Measurements from ENCODE around the gene DPP6.

DPP6 gene

DNA sequence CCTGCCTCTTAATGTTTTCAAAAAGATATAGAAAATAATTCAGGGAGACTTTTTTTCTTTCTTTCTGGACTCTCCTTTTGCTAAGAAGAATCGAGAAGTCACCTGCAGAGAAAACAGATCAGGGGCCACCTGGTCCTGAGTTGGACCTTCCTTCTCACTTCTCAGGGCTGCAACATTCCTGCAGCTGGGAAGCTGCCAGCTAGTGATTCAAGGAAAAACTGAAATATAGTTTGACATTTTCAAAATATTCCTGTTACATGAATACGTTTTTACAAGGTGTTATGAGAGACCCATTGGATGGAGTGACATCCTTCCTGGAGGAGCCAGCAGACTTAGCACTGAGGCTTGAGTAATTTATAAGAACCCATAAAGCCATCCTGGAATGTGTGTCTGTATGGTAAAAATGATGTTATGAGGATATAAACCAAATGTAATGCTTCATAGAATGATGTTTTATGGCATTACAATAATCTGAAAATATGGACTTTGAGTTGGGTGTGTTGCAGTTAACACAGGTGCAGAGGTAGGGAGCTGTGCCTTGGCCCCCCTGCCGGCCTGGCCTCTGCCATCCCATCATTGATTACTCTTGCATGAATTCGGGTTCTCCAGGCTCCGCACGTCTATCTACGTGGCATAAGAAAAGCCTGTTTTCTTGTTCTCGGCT is 801.0 kb downstream of the DPP6 start:
- DNase-seq (ENCODE audit: low read depth in 2 of 2, low spot score in 1 of 2): no peak

DNA sequence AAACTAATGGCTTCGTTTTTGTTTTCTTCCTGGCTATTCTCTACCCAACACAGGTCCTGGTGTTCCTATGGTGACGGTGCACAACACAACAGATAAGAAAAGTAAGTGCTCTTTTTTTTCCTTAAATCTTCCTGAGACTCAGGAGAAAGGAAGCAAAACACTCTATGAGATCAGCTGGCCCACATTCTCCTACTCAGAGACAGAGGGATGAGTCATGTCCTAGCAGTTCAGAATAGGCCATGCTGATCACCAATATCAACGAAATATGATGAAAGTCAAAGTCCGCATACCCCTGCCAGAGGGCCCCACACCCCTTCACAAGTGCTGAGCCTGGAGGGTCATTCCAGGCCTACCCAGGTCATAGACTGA is 801.5 kb downstream of the DPP6 start:
- DNase-seq (ENCODE audit: low read depth in 2 of 2, low spot score in 1 of 2): no peak

DNA sequence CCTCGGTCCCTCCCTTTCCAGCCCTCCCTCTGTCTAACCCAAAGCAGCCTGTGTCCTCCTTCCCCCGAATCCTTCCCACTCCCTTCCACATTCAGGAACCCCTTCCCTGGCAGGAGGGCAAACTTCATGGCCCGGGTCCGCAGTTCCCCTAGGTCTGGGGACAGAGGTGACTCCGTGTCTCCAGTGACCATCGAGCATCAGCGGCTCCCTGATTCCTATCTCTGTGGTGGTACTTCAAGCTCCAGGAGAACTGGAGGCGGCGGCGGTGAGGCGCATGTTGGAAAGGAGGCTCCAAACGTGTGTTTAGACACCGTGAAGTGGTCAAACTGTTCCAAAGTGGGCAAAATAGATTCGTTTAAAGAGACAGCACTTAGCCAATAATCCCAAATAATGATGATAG is 802.6 kb downstream of the DPP6 start:
- DNase-seq (ENCODE audit: low read depth in 2 of 2, low spot score in 1 of 2): no peak

DNA sequence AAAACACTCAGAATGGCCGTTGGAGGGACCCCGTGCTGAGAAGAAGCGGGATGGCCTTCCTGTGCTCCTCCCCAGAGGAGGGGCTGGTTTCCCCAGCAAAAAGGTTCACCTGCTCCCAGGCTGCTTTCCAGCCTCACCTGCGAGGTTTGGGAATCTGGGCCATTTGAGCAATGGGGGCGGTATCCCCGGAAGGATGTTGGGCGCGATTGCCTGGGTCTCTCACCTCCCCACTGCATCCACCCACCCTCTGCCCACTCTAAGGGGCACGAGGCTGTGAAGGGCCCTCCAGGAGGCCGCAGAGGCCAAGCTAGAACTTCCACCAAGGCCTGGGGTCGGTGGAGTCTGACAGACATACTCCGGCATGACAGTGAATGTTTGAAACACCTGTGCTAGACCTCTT is 803.2 kb downstream of the DPP6 start:
- no peak for DNase-seq (ENCODE audit: low read depth in 2 of 2, low spot score in 1 of 2)

DNA sequence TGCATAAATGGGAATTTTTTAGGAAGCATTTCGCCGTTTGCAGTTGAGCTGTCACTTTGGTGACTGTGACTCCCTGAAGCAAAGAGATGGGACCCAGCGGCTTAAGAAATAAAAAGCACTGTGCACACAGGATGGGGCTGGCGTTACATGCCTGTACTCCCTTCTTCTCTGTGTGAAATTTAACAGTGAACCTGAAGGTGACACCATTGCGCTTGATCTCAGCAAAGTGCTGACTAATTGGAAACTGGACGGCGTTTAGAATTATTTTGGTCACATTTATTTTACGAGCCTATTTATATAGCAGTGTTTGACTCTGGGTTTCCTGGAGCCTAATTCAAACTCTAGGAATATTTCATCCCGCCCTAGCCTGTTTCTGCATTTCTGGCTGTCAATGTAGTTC is 804.5 kb downstream of the DPP6 start:
- DNase-seq (ENCODE audit: low read depth in 2 of 2, low spot score in 1 of 2): no peak

DNA sequence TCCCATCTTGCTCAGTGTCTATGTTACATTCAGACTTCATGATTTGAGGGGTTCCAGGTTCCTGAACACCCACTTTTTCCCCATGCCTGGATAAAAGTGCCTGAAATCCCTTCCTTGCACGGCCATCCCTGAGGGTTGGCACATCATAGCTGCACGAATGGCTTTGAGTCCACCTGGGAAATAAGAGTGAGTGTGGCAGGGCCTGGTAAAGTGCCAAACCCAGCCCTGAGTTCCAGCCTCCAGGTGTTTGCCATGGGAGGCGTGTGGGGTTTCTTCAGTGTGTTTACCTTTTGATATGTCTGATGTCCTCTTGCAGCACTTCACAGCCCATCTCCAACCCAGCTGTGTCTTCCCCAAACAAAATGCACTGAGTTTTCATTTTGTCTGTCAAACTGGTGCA is 805.0 kb downstream of the DPP6 start:
- no peak for DNase-seq (ENCODE audit: low read depth in 2 of 2, low spot score in 1 of 2)

DNA sequence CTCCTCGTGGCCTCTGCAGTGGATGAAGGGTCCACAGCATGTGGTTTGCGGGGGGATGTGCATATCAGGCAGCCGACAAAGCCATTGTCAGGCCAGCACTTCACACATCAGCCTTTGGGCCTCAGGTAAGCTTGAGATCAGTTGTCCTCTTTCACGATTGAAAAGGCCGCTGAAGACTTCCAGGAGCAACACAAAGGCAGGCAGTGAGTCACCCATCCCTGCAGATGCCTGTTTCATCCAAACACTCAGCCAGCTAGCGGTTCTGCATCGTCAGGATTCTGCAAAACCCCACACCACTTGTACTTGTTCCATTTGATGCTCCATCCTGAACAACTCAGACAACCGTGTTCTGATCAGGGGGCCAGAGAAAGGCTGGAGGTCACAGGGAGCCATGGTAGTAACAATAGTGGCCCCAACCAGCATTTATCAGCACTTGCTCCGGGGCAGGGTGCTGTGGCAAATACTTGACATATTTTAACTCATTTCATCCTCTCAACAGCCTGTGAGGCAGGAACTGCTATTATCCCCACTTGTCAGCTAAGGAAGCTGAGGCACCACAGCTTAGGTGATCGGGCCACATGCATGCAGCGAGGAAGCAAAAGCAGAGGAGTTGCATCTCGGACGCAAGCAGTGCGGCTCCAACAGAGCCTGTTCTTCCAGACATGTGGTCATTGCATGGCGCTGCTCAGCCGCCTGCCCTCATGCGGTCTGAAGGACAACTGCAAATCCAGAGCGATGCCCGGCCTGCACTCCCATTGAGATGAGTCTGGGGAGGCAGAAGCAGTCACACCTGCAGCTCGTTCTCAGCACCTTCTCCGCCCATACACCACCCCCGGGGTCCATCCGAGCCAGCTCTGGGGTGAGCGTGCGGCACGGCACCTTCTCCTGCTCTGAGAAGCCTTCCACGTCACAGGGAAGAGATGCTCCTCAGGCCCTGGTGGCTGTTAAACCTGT is 805.8 kb downstream of the DPP6 start:
- no peak for DNase-seq (ENCODE audit: low read depth in 2 of 2, low spot score in 1 of 2)

DNA sequence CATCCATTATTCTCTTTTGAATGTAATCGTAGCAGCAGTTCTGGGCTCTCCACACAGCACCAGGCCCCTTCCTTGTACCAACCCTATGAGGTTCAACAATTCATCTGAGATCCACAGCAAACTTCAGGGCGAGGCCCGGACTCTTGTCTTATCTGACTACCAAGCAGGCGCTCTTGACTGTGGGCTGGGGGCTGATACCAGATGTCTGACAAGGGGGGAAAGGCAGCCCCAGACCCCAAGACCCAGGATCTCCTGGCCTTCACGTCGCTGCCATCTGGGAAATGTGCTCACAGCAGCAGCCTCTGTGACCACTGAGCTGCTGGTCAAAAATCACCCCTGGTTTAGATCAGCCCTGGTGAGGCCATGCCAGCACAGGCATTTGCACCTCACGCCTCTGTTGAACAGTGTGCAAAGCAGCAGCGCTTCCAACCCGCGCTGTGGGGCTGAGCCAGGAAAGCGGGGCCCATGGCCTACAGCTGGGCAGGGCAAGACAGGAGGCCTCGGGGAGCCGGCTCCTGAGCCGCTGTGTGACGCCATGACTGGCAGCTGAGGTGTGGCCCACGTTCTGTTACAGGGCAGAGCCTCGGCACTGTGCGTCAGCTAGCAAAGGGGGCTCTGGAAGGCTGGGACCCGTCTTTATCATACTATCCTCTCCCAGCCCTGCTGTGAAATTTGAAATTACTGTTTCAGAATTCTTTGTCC is 806.8 kb downstream of the DPP6 start:
- DNase-seq (ENCODE audit: low read depth in 2 of 2, low spot score in 1 of 2): no peak

DNA sequence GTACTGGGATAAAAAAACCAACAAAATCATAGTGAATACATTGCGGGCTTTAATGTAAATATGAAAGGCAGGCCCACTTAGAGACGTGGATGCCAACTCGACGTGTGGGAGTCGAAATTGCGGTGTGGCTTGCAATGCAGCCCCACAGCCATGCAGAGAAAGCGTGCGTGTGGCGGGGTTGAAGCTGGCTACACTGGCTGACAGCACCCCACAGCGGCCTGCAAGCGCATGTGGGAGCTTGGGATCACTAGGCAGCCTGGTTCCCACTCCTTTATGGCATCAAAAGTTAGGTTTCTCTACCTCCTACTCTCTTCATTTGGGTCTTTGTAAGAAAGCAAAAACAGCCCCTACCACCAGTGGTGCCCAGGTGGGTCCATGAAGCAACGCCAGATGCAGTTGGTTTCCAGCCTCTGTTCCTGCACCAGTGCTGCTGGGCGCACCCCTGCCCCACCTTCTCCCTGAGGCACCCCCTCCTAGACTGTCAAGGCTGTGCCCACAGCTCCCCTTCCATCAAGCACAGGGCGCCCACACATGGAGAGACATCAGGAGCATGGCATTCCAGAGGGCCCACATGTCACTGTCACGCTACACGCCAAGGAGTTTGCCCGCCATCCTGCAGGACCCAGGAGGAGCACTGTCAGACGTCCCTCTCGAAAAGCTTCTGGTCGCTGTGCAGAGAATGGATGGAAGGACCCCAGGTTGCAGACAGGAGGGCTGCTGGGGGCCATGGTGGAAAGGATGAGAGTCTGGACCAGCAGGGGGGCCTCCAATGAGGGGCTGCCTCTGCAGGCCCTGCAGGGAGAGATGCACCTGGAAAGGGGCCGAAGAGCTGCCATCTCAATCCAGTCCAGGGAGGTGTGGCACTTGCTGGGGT is 807.8 kb downstream of the DPP6 start:
- DNase-seq (ENCODE audit: low read depth in 2 of 2, low spot score in 1 of 2): no peak

DNA sequence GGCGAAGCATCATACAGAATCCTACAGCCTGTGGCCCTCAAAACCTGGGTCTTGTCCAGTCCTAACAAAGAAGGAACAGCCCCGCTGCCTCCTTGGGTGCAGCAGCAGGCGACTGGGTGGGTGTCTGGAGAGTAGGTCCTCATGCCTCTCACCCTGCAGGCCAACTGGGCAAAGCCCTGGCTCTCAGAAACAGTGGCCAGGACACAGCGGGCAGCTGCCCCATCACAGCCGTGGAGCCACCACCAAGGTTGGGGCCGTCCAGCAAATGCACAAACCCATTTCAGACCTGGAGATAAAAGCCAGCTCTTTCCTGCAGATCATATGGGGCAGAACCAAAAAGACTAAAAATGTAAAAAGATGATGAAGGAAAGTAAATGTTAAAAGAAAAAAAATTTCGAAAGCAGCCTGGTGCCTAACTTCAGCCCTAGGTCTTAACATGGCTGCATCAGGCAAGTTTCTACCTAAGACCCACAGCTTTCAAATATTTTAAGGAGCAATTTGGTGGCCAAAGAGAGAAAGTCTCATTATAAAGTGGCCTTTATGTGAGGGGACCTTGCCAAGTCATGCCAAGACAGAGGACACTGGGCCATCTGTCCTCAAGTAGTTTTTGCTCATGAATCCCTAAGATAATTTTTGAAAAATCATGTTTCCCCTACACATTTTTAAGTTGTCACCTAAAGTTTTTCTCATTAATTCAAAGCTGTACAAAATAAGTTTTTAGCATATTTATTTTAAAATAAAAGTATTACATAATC is 808.6 kb downstream of the DPP6 start:
- DNase-seq (ENCODE audit: low read depth in 2 of 2, low spot score in 1 of 2): no peak

DNA sequence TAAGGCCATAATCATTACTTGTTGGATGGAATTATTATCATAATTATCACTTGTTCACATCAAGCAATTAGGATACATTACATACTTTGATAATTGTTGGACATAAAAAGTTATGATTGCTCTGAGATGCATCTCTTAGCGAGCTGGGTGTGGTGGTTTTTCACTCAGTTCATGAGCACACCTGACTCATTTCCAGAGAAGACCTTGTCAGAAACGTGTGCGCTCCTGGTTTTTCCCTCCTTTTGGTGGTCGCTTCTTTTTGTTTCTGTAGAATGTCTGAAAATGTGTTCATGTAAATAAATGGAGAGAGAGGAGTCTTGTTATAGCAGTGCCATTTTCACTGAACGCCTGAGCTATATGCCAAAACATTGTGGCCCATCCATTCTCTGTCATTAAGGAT is 809.4 kb downstream of the DPP6 start:
- DNase-seq (ENCODE audit: low read depth in 2 of 2, low spot score in 1 of 2): no peak

DNA sequence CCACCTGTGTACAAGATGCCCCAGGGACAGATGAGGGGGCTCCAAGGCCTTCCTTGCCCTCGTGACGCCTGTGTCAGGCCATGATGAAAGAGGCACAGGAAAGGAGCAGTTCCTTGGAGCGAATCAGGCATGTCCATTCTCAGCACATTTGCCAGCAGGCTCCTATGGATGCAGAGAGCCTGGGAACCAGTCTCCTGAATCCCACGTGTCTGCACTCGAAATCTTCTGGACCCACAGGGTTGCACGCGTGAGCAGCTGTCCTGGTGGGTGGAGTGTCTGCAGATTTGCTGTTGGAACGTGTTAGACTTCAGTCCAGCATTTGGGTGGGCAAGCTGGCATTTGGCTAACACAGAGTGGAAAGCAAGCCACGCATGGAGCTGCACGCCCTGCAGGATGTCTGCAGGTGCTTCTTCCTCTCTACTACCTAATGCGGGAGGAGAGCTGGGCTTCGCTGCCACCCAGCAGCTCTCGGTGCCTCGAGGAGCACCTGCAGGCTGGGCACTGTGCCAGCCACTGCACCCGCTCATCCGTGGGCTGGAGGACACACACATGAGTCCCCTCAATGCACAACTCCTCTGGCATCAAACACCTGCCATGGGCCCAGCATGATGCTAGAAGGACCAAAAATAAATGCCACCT is 810.1 kb downstream of the DPP6 start:
- DNase-seq (ENCODE audit: low read depth in 2 of 2, low spot score in 1 of 2): no peak

DNA sequence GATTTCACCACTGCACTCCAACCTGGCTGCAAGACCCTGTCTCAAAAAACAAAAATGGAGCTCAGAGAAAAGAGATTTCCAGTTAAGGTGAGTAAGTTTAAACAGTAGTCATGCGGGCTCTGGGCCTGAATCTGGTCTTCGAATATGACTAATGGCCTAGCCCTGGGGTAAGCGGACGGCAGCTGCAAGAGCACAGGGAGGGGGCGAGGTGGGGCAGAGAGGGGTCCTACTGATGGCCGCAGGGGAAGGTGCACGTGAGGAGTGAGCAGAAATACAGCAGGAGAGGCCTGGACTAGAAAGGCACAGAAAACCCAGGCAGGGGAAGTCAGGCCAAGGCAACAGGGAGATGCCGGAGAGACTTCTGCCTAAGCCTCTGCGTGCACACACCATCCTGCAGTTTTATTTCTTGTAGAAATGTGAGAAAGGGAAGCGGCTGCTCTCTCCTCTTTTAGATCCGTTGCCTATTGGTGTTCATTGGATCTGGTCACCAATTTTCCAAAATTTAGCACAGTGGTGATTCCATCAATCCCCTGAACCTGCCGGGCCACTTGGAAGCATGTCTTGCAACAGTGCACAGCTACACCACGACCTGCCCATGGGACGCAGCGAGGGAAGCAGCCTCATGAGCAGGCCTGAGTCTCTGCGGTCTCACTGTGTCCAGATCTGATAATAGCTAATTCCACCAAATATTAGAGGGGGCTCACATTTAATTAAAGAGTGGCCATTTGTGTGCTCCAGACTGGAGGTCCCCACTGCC is 811.7 kb downstream of the DPP6 start:
- DNase-seq (ENCODE audit: low read depth in 2 of 2, low spot score in 1 of 2): no peak

DNA sequence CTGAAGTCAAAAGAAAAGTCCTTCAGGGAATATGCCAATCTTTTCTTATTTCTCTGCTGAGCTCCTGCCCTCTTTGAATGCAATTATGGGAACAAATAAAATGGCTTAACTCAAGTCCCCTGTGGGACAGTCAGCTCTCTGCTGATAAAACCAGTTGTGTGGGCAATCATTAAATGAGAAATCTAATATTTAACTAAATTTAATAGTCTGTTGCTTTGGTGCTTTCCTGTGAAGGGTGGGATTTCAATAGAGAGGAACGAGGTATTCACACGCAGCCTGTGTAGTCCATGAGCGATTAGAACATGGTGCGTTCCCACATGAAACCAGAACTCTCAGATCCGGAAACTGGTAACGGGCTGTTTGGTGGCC is 812.3 kb downstream of the DPP6 start:
- DNase-seq (ENCODE audit: low read depth in 2 of 2, low spot score in 1 of 2): no peak

DNA sequence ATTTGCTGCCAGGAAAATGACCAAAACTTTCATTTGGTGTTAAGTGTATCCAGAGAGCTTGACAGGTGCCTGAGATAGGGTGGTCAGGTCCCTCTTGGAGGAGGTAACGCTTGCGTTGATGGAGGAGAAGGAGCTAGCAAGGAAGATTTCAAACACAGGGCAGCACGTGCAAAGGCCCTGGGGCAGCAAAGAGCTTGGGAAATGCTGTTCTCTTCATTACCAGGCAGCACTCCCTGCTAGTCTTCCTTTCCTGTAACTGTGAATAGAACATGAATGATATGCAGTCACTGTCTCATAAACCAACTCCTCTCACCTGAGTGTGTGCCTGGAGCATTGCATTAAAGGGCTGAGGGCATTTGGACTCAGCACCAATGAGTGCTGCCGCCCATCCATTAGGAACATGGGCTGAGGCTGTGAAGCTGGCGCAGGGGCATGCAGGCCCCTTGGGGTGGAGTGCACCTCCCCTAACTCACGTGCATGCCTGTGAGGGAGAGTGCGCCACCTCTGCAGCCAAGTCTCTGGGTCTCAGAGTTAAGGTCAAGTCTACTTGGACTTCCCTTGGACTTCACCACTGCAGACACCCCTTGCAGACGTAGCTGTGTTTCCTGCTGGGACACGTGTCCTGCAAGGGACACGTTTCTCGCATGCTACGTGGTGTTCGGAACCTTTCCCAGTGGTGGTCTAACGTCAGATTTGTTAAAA is 813.9 kb downstream of the DPP6 start:
- no peak for DNase-seq (ENCODE audit: low read depth in 2 of 2, low spot score in 1 of 2)

DNA sequence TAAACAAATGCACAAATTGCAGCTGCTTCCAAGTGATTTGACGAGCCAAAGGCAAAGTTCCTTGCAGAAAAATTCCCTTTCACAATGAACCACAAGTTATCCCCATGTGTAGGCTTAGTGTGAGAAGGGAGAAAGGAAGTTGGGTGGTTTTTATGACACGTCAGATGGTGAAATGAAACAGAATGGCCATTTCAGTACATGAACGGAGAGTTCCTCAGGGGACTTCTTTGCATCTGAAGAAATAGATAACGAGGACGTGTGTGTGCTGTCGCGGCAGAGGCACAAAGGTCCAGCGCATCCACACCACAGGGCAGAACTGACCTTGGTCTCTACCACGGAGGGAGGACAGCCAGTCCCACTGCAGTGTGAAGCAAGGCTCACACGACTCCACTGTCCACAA is 814.9 kb downstream of the DPP6 start:
- DNase-seq (ENCODE audit: low read depth in 2 of 2, low spot score in 1 of 2): no peak

DNA sequence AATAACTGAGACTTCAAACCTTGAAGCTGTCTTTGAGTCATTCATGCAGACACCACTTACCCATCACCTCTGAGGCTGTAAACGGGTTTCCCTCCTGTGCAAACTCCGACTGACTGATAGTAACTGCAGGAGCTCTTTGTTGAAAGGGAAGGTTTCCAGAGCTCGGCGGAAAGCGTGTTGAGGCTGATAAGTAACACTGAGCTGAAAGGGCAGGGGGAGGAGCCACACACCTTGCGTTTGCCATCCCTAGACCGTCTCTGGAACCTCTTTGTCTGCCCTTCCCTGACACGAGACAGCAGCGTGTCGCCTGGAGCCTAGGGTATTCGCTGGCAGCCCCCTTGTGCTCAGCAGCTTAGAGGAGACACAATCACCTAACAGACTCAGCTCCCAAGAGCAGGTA is 816.7 kb downstream of the DPP6 start:
- DNase-seq (ENCODE audit: low read depth in 2 of 2, low spot score in 1 of 2): no peak

DNA sequence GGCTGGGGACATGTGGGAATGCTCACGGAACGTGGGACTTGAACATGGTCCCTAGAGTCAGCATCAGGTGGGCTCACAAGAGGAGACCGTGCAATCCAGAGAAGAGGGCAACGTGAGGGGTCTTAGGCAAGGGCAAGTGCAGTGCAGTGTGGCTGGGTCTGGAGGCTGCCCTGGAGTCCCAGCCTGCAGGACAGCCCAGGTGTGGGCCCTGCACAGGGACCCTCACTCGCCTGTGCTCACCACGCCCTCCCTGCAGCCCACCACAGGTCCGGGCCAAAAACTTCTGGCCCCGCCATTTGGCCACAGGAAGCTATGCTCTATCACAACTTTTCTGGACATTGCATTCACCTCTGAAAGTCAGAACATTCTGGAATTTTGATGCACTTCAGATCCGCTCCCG is 817.2 kb downstream of the DPP6 start:
- DNase-seq (ENCODE audit: low read depth in 2 of 2, low spot score in 1 of 2): no peak

DNA sequence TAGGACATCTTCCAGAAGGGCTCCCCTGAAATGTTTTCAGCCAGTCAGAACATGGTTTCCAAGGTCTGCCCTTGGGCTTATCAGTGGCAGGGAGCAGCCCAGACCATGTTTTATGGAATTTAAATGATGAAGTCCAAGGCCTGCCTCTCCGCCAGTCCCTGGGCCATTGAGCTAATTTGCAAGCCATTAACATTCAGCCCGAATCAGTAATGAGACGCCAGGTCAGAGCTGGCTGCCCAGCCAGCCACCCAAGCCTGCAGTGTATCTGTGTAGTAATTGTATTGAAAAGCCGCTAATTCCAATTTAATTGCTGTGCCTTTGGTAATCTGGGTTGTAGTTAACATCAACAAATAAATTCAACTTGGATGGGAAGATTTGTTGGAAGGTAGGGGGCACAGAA is 819.3 kb downstream of the DPP6 start:
- DNase-seq (ENCODE audit: low read depth in 2 of 2, low spot score in 1 of 2): no peak

Measured in stimulated activated CD8-positive, alpha-beta memory T cell treated with anti-CD3 and anti-CD28 coated beads, Interleukin-4, amount 100 ng/mL, for 4 hours (primary cell).